H9 (cell line): ENCODE measurements around the gene SLC35B1. TPM values are rescaled to one million over a fixed set of nuclear protein-coding genes. Genes with fewer than 3 reads are reported as not detected.
A peak's percentile ranks its signal among the peaks of the same experiment; 100 is the strongest.

Experiments used
- DNase-seq: peaks from one replicate; pipeline ENCODE4 v3.0.0-alpha.2; 2017
- H2AFZ ChIP-seq: one replicate; pipeline ENCODE4 v1.6.1; 2013; ENCODE audit warnings: mild to moderate bottlenecking, low read length, control low read depth, moderate library complexity
- H2AK5ac ChIP-seq: 2 replicates; pipeline ENCODE4 v1.6.1; 2013; ENCODE audit warnings: low read length, control low read depth, mixed read lengths; ENCODE audit not compliant: insufficient read length
- H2BK120ac ChIP-seq: one replicate; pipeline ENCODE4 v1.6.1; 2013; ENCODE audit warnings: low read depth, mild to moderate bottlenecking, low read length, control low read depth, inconsistent platforms; ENCODE audit not compliant: poor library complexity, severe bottlenecking
- H2BK12ac ChIP-seq: 2 replicates; pipeline ENCODE4 v1.6.1; 2013; ENCODE audit warnings: low read length, control low read depth, mixed read lengths, low read depth; ENCODE audit not compliant: insufficient read length
- H2BK15ac ChIP-seq: 2 replicates; pipeline ENCODE4 v1.6.1; 2013; ENCODE audit warnings: low read depth, low read length, control low read depth
- H2BK20ac ChIP-seq: one replicate; pipeline ENCODE4 v1.6.1; 2013; ENCODE audit warnings: low read depth, mild to moderate bottlenecking, low read length, control low read depth, inconsistent platforms; ENCODE audit not compliant: poor library complexity, severe bottlenecking
- H2BK5ac ChIP-seq: 2 replicates; pipeline ENCODE4 v1.6.1; 2013; ENCODE audit warnings: low read length, control low read depth, mixed read lengths; ENCODE audit not compliant: insufficient read length
- H3K14ac ChIP-seq: 2 replicates; pipeline ENCODE4 v1.6.1; 2013; ENCODE audit warnings: low read length, control low read depth; ENCODE audit not compliant: insufficient read depth
- H3K18ac ChIP-seq: 2 replicates; pipeline ENCODE4 v1.6.1; 2013; ENCODE audit warnings: low read depth, mild to moderate bottlenecking, mixed read lengths, low read length, control low read depth; ENCODE audit not compliant: insufficient read length
- H3K23ac ChIP-seq: 2 replicates; pipeline ENCODE4 v1.6.1; 2013; ENCODE audit warnings: low read length, control low read depth, mixed read lengths, low read depth; ENCODE audit not compliant: insufficient read length
- H3K23me2 ChIP-seq: 2 replicates; pipeline ENCODE4 v1.6.1; 2013; ENCODE audit warnings: low read depth, mild to moderate bottlenecking, mixed read lengths, low read length, control low read depth; ENCODE audit not compliant: insufficient read length, poor library complexity, severe bottlenecking
- H3K27ac ChIP-seq: 2 replicates; pipeline ENCODE4 v1.5.1; 2013; ENCODE audit warnings: low read length, control low read depth, mixed read lengths, low read depth; ENCODE audit not compliant: insufficient read length
- H3K27me3 ChIP-seq: 2 replicates; pipeline ENCODE4 v1.6.1; 2013; ENCODE audit warnings: low read length, control low read depth, inconsistent platforms; ENCODE audit not compliant: insufficient read depth
- H3K4ac ChIP-seq: 2 replicates; pipeline ENCODE4 v1.6.1; 2013; ENCODE audit warnings: low read depth, mild to moderate bottlenecking, control low read depth, inconsistent platforms, low read length, moderate library complexity
- H3K4me1 ChIP-seq: 2 replicates; pipeline ENCODE4 v1.6.1; 2013; ENCODE audit warnings: low read length, control low read depth, inconsistent platforms; ENCODE audit not compliant: insufficient read depth
- H3K4me2 ChIP-seq: 2 replicates; pipeline ENCODE4 v1.6.1; 2013; ENCODE audit warnings: low read length, control low read depth, mixed read lengths; ENCODE audit not compliant: insufficient read length, insufficient read depth
- H3K56ac ChIP-seq: 2 replicates; pipeline ENCODE4 v1.6.1; 2013; ENCODE audit warnings: low read depth, mild to moderate bottlenecking, mixed read lengths, low read length, control low read depth; ENCODE audit not compliant: insufficient read length
- H3K79me1 ChIP-seq: 2 replicates; pipeline ENCODE4 v1.6.1; 2013; ENCODE audit warnings: low read depth, mild to moderate bottlenecking, moderate library complexity, low read length, control low read depth, inconsistent platforms; ENCODE audit not compliant: insufficient read depth, poor library complexity, severe bottlenecking
- H3K79me2 ChIP-seq: 2 replicates; pipeline ENCODE4 v1.6.1; 2013; ENCODE audit warnings: low read length, control low read depth, inconsistent platforms; ENCODE audit not compliant: insufficient read depth
- H3K9ac ChIP-seq: 2 replicates; pipeline ENCODE4 v1.6.1; 2013; ENCODE audit warnings: low read length, control low read depth, mixed read lengths; ENCODE audit not compliant: insufficient read length; ENCODE audit errors: extremely low read depth
- H3K9me3 ChIP-seq: one replicate; pipeline ENCODE4 v1.6.1; 2013; ENCODE audit warnings: low read depth, low read length, inconsistent platforms; ENCODE audit not compliant: control insufficient read depth
- H3T11ph ChIP-seq: one replicate; pipeline ENCODE4 v1.6.1; 2013; ENCODE audit warnings: mild to moderate bottlenecking, low read length, control low read depth, inconsistent platforms
- H4K20me1 ChIP-seq: one replicate; pipeline ENCODE4 v1.6.1; 2013; ENCODE audit not compliant: control insufficient read depth, insufficient read length, insufficient read depth
- H4K5ac ChIP-seq: 2 replicates; pipeline ENCODE4 v1.6.1; 2013; ENCODE audit warnings: low read depth, mild to moderate bottlenecking, mixed read lengths, low read length, control low read depth; ENCODE audit not compliant: insufficient read length
- H4K8ac ChIP-seq: replicated peaks from 2 replicates; pipeline ENCODE4 v1.6.1; 2013; ENCODE audit warnings: low read length, control low read depth, mixed read lengths, low read depth; ENCODE audit not compliant: insufficient read length
- H4K91ac ChIP-seq: 2 replicates; pipeline ENCODE4 v1.6.1; 2013; ENCODE audit warnings: low read depth, mild to moderate bottlenecking, moderate library complexity, mixed read lengths, low read length, control low read depth; ENCODE audit not compliant: insufficient read length
- H3K27ac Mint-ChIP-seq, 3 experiments: 2 replicates in 2 of 3; 3 replicates in 1 of 3; pipeline ENCODE4 v1.8.0; 2020 to 2021; ENCODE audit warnings: mixed read lengths in 3 of 3, mild to moderate bottlenecking in 1 of 3, moderate library complexity in 1 of 3
- H3K27me3 Mint-ChIP-seq: 2 replicates; pipeline ENCODE4 v1.8.0; 2021; ENCODE audit warnings: low read depth, mild to moderate bottlenecking, moderate library complexity, mixed read lengths
- H3K36me3 Mint-ChIP-seq, 3 experiments: 2 replicates in 2 of 3; 3 replicates in 1 of 3; pipeline ENCODE4 v1.8.0; 2020 to 2021; ENCODE audit warnings: low read depth in 3 of 3, mixed read lengths in 3 of 3; ENCODE audit not compliant: insufficient read depth in 1 of 3
- H3K4me1 Mint-ChIP-seq, 2 experiments: 2 replicates each; pipeline ENCODE4 v1.8.0; 2020; ENCODE audit warnings: mixed read lengths in 2 of 2
- H3K4me3 Mint-ChIP-seq, 2 experiments: 2 replicates in 1 of 2; 3 replicates in 1 of 2; pipeline ENCODE4 v1.8.0; 2020 to 2021; ENCODE audit warnings: mild to moderate bottlenecking in 2 of 2, mixed read lengths in 2 of 2, moderate library complexity in 1 of 2
- H3K9me3 Mint-ChIP-seq, 2 experiments: 2 replicates in 1 of 2; 3 replicates in 1 of 2; pipeline ENCODE4 v1.8.0; 2020; ENCODE audit warnings: mild to moderate bottlenecking in 2 of 2, mixed read lengths in 2 of 2, moderate library complexity in 1 of 2
- CTCF ChIP-seq: fragments of 200-600 bp; sonication (generic); conservative IDR thresholded peaks from 3 replicates; pipeline ENCODE4 v1.8.0; 2021; ENCODE audit warnings: antibody characterized with exemption, mild to moderate bottlenecking
- WGBS: extraction: QIAGEN DNeasy Blood & Tissue Kit; methylation state at CpG from one replicate; pipeline ENCODE4 v1.1.7; 2013; ENCODE audit warnings: missing lambda C conversion rate, low lambda C conversion rate, mixed read lengths; ENCODE audit not compliant: insufficient read length; ENCODE audit errors: extremely low coverage; 5-methylcytosine and 5-hydroxymethylcytosine counted together
- total RNA-seq: library from RNA; stranded (reverse); gene quantifications from 2 replicates; pipeline ENCODE4 v1.2.1, GENCODE V29; 2021

The SLC35B1 gene
- total RNA-seq, 1 experiment from 2014 or later: 58.9 TPM

DNA sequence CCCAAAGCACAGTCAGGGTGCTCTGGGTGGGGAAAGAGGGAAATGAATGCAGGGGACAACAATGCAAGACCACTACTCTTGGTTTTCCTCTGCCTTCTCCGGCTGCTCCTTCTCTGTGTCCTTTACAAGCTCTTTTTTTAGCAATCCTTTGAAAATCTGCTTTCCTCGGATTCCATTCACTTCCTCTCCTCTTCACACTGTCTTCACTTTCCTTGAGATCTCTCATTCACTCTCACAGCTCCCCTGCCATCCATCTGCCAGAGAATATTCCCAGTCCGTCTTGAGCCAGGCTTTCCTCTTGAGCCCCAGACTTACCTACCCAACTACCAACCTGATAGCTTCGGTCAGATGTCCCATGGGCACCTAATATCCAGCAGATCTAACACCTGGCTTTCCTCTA, 18.9 kb downstream of the SLC35B1 start:
- Histone ChIP-seq H2BK12ac (no peak overlapping the region), H3K4me1 (peaks cover 9% of the 10 kb centered on the region; the same call in 1 of the 2 replicates), H4K8ac (no peak overlapping the region), H2BK15ac (no peak overlapping the region), H3K23ac (no peak overlapping the region), H3K56ac (no peak overlapping the region), H3T11ph (no peak overlapping the region), H3K4ac (no peak overlapping the region), H3K18ac (no peak overlapping the region), H4K91ac (no peak overlapping the region), H2AFZ (no peak overlapping the region), H3K27me3 (no peaks in the 10 kb centered on the region), H2BK20ac (no peak overlapping the region), H3K14ac (no peak overlapping the region), H3K9ac (no peak overlapping the region), H3K27ac (no peak overlapping the region), H3K4me2 (no peak overlapping the region), H3K23me2 (no peaks in the 10 kb centered on the region), H3K9me3 (no peaks in the 10 kb centered on the region), H3K79me2 (no peaks in the 10 kb centered on the region), H4K20me1 (no peaks in the 10 kb centered on the region), H3K79me1 (no peaks in the 10 kb centered on the region), H2BK5ac (no peak overlapping the region), H2AK5ac (no peak overlapping the region), H2BK120ac (no peak overlapping the region), H4K5ac (no peak overlapping the region)
- no peak for TF ChIP-seq CTCF
- peak overlapping the region in 1 of 3 experiments; percentile 28; a peak in 4 of 7 replicates for H3K27ac Mint-ChIP-seq
- no peaks in the 10 kb centered on the region for H3K36me3 Mint-ChIP-seq
- no peak overlapping the region for H3K4me3 Mint-ChIP-seq
- no peaks in the 10 kb centered on the region for H3K9me3 Mint-ChIP-seq
- peaks cover 8% of the 10 kb centered on the region for H3K27me3 Mint-ChIP-seq
- peaks cover 15 to 18% of the 10 kb centered on the region in 2 experiments for H3K4me1 Mint-ChIP-seq
- no CpG with 5 or more reads among the region's 4 CpGs for WGBS
- DNase-seq: peak; percentile 24
